Large intestine (tissue), 3 donors: ENCODE measurements around the gene ELF5. TPM values are rescaled to one million over a fixed set of nuclear protein-coding genes. Genes with fewer than 3 reads are reported as not detected.

ENCODE experiments used
- DNase-seq, 2 donors: peaks; one replicate each; pipeline versions ENCODE4 v3.0.0 to v3.0.0-alpha.2; 2013
- H3K27ac ChIP-seq: one replicate; pipeline ENCODE4 v1.5.1; 2013; ENCODE audit warnings: low read length
- H3K27me3 ChIP-seq: 2 replicates; pipeline ENCODE4 v1.6.1; 2013; ENCODE audit warnings: low read length; ENCODE audit not compliant: control insufficient read depth, insufficient read depth
- H3K36me3 ChIP-seq: 2 replicates; pipeline ENCODE4 v1.6.1; 2013; ENCODE audit warnings: low read length; ENCODE audit not compliant: control insufficient read depth, insufficient read depth
- H3K4me1 ChIP-seq: one replicate; pipeline ENCODE4 v1.6.1; 2013; ENCODE audit warnings: low read length; ENCODE audit not compliant: control insufficient read depth, insufficient read depth
- H3K4me3 ChIP-seq: one replicate; pipeline ENCODE4 v1.5.1; 2013; ENCODE audit warnings: low read length
- H3K9me3 ChIP-seq: one replicate; pipeline ENCODE4 v1.6.1; 2013; ENCODE audit warnings: mild to moderate bottlenecking, low read depth, low read length, moderate library complexity; ENCODE audit not compliant: control insufficient read depth
- WGBS: methylation state at CpG from one replicate; pipeline ENCODE4 v1.1.5; 2013; ENCODE audit warnings: low lambda C conversion rate; ENCODE audit not compliant: insufficient coverage; 5-methylcytosine and 5-hydroxymethylcytosine counted together
- polyA plus RNA-seq: library from polyadenylated mRNA; unstranded; fragments of 120-200 nt; gene quantifications from one replicate; pipeline ENCODE4 v1.2.1, GENCODE V29; 2013

Gene ELF5
- polyA plus RNA-seq, 1 donor = not detected

GRCh38 chr11:34523053-34523452 is 9.5 kb upstream of the ELF5 start:
- Histone ChIP-seq H3K4me1 (no peaks in the 10 kb centered on the region), H3K27ac (no peak overlapping the region), H3K4me3 (no peak overlapping the region), H3K36me3 (no peaks in the 10 kb centered on the region), H3K27me3 (no peaks in the 10 kb centered on the region), H3K9me3 (no peaks in the 10 kb centered on the region)
- DNase-seq = no peak
- no CpG with 5 or more reads among the region's 3 CpGs for WGBS

- no peak overlapping the region for H3K27ac ChIP-seq
- no peaks in the 10 kb centered on the region for H3K4me1 ChIP-seq
- H3K27me3 ChIP-seq = no peaks in the 10 kb centered on the region
- no peak for DNase-seq
- no peaks in the 10 kb centered on the region for H3K36me3 ChIP-seq
- no peak overlapping the region for H3K4me3 ChIP-seq
- H3K9me3 ChIP-seq = no peaks in the 10 kb centered on the region
- no CpG with 5 or more reads among the region's 2 CpGs for WGBS
Measured at GRCh38 chr11:34522188-34522587, 8.6 kb upstream of the ELF5 start.

DNA sequence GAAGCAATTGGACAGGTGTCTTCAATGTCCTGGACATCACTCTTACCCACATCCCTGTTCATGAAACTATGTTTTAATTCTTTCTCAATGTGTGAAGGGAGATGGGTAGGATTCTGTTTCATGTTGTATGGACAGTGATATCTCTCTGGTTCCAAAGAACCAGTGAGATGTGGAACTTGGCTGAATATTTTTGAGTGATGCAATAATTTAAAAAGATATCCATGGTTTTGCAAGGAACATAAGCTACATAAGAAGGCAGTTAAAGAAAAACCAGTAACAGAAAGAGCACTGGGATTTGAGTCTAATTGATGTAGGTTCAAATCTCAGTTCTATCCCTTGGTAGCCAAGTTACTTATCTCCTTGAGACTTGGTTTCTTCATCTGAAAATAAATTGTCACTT is 7.7 kb upstream of the ELF5 start:
- H3K36me3 ChIP-seq = no peaks in the 10 kb centered on the region

GRCh38 chr11:34519595-34520235 is 6.1 kb upstream of the ELF5 start:
- Histone ChIP-seq H3K4me3 (no peak overlapping the region), H3K27me3 (no peaks in the 10 kb centered on the region), H3K27ac (no peak overlapping the region), H3K9me3 (no peaks in the 10 kb centered on the region), H3K4me1 (no peaks in the 10 kb centered on the region), H3K36me3 (no peaks in the 10 kb centered on the region)
- no CpG with 5 or more reads among the region's 2 CpGs for WGBS
- DNase-seq = no peak

More for the DNA sequence above, 7.7 kb upstream of the ELF5 start:
- no peaks in the 10 kb centered on the region for H3K9me3 ChIP-seq
- no peaks in the 10 kb centered on the region for H3K27me3 ChIP-seq
- H3K4me3 ChIP-seq = no peak overlapping the region
- H3K27ac ChIP-seq = no peak overlapping the region
- no peak for DNase-seq
- H3K4me1 ChIP-seq = no peaks in the 10 kb centered on the region

DNA sequence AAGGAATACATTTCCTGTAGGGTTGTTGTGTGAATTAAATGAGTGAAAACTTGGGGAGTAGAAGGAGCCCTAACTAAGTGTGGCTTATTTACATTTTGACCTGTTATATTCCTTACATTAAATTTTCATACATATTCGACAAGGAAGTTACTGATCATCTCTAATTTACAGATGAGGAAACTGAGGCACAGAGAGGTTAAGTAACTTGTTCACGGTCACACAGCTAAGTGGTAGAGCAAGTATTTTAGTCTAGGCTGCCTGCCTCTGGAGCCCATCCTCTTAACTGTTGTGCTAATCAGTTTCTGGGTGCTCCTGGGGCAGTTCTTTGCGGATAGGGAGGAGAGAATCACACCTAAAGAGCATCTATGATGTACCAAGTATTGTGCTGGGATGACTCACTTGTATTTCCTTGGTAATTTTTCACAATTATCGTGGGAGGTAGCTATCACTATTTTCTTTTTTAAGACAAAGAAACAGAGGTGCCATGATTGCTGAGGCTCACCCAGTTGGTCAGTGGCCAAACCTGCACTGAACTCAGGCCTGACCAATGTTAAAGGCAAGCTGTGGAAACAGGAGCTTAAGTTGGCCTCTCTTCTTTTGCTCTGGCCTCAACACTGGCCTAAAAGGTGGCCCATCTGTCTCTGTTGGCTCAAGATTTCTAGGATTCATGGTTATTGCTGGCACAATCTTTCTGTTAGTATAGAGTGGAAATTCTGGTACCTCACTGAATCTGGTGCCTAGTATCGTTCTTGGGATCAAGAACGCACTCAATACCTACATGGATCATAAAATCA is 2.9 kb upstream of the ELF5 start:
- no peak for DNase-seq
- H3K27ac ChIP-seq = no peak overlapping the region
- 100% methylated on average over 1 of the region's 6 CpGs for WGBS

GRCh38 chr11:34514597-34514996 is 1.0 kb upstream of the ELF5 start:
- no peak overlapping the region for H3K27ac ChIP-seq
- DNase-seq = no peak
- no peaks in the 10 kb centered on the region for H3K27me3 ChIP-seq
- no peaks in the 10 kb centered on the region for H3K36me3 ChIP-seq
- 80% methylated on average over 1 of the region's 7 CpGs for WGBS
- H3K4me3 ChIP-seq = no peak overlapping the region
- no peaks in the 10 kb centered on the region for H3K9me3 ChIP-seq
- no peaks in the 10 kb centered on the region for H3K4me1 ChIP-seq

More for the DNA sequence above, 2.9 kb upstream of the ELF5 start:
- Histone ChIP-seq H3K4me1 (no peaks in the 10 kb centered on the region), H3K9me3 (no peaks in the 10 kb centered on the region), H3K36me3 (no peaks in the 10 kb centered on the region), H3K27me3 (no peaks in the 10 kb centered on the region), H3K4me3 (no peak overlapping the region)

DNA sequence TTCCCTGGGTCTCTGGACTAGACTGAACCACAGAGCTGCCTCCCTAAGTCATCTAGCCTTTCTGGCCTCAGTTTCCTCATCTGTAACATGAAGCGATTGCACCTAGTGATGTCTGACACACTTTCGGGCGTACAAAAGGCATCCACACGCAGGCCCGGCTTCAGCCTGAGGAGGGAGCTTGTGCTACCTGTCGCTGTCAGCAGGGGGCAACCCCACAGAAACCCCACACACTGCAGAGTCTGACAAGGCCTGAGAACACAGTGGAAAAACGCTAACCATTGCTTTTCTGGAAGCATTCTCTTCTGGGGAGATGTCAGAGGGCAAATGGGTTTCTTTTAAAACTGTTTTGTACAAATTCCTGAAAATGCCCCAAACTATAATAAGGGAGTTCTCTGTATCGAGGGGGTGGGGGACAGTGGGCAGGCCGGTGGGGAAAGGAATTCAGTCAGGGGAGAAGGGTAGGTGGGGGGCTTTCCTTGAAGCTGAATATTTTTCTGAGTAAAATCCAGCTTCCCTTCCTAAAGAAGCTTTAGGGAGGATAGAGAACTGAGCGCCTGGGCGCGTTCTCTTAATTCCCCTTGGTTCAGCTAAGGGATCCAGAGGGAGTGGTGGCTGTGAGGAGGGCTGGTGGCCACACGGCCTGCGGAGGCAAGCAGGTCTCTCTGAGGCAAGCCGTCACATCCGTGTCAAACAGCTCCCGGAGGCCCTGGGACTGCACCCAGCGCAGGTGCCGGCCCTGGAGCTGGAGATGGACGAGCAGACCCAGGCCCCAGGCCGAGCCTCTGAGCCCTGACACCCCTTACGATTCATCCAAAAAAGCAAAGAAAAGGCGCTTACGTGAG is 533 bp downstream of the ELF5 start:
- no peaks in the 10 kb centered on the region for H3K4me1 ChIP-seq
- H3K4me3 ChIP-seq = no peak overlapping the region
- H3K36me3 ChIP-seq = no peaks in the 10 kb centered on the region
- H3K27ac ChIP-seq = no peak overlapping the region
- WGBS = no CpG with 5 or more reads among the region's 24 CpGs
- H3K9me3 ChIP-seq = no peaks in the 10 kb centered on the region
- peak; percentile 17 to 30 for DNase-seq
- H3K27me3 ChIP-seq = no peaks in the 10 kb centered on the region

GRCh38 chr11:34510673-34511072 is 2.9 kb downstream of the ELF5 start:
- H3K4me1 ChIP-seq = no peaks in the 10 kb centered on the region
- no peak overlapping the region for H3K27ac ChIP-seq
- no peaks in the 10 kb centered on the region for H3K36me3 ChIP-seq
- no peak overlapping the region for H3K4me3 ChIP-seq
- no peak for DNase-seq
- H3K27me3 ChIP-seq = no peaks in the 10 kb centered on the region
- H3K9me3 ChIP-seq = no peaks in the 10 kb centered on the region
- no CpG with 5 or more reads among the region's 2 CpGs for WGBS

GRCh38 chr11:34510218-34510617 is 3.4 kb downstream of the ELF5 start:
- no peaks in the 10 kb centered on the region for H3K27me3 ChIP-seq
- H3K4me3 ChIP-seq = no peak overlapping the region
- no peak overlapping the region for H3K27ac ChIP-seq
- no peaks in the 10 kb centered on the region for H3K4me1 ChIP-seq
- H3K9me3 ChIP-seq = no peaks in the 10 kb centered on the region
- H3K36me3 ChIP-seq = no peaks in the 10 kb centered on the region
- DNase-seq = no peak

- no peaks in the 10 kb centered on the region for H3K36me3 ChIP-seq
- peaks cover 4% of the 10 kb centered on the region for H3K4me1 ChIP-seq
- H3K9me3 ChIP-seq = no peaks in the 10 kb centered on the region
- no peak overlapping the region for H3K27ac ChIP-seq
- H3K27me3 ChIP-seq = no peaks in the 10 kb centered on the region
- 71% methylated on average over 1 of the region's 5 CpGs for WGBS
- no peak overlapping the region for H3K4me3 ChIP-seq
- no peak for DNase-seq
Measured at GRCh38 chr11:34509336-34509876, 4.2 kb downstream of the ELF5 start.
